ENCODE measurements around the gene BTBD7. TPM values are rescaled to one million over a fixed set of nuclear protein-coding genes. Genes with fewer than 3 reads are reported as not detected.

Gene BTBD7
- total and polyA plus RNA-seq, 9 of the 15 experiments (the other 6 are each of a cell fraction or from before 2014, with no cell fraction given): 2.5 to 12.9 (median 6.2) TPM

- no peak overlapping the region for H2AFZ ChIP-seq (ENCODE audit: low read depth, low read length)
- ChIA-PET CTCF (ENCODE audit: low intra/inter-chr PET ratio) (no interaction called here), POLR2A (no interaction called here)
- H3K9me3 ChIP-seq (replicated peaks; ENCODE audit: control insufficient read depth, insufficient read depth, low read depth, low read length): no peaks in the 10 kb centered on the region
- no peak for ATAC-seq
- peaks cover 28% of the 10 kb centered on the region for H4K20me1 ChIP-seq (replicated peaks; ENCODE audit: control insufficient read depth, insufficient read depth, low read length)
- FAIRE-seq: no peak
- no peaks in the 10 kb centered on the region; the same call in 2 of the 3 replicates for H3K79me2 ChIP-seq (ENCODE audit: control insufficient read depth, insufficient read depth, low read length)
- H3K36me3 ChIP-seq (ENCODE audit: control insufficient read depth, insufficient read depth, low read length): peaks cover 4% of the 10 kb centered on the region; the same call in 2 of the 3 replicates
- no peak overlapping the region for H3K4me2 ChIP-seq (ENCODE audit: insufficient read depth, low read length)
- peaks cover 3 to 23% of the 10 kb centered on the region in 2 experiments; a peak in 4 of 5 replicates for H3K4me1 ChIP-seq (replicated peaks in 1 of 2; ENCODE audit: control insufficient read depth in 2 of 2, insufficient read depth in 2 of 2, low read length in 2 of 2)
- intact Hi-C loops (cut with micrococcal nuclease): loop anchor here (5.0 kb wide), 1 partner anchor 64 kb away; the partner anchor contains the start of gene BTBD7
- no peak overlapping the region for H3K9ac ChIP-seq (ENCODE audit: insufficient read depth in 1 of 2, low read depth in 2 of 2, low read length in 2 of 2)
- H3K4me3 ChIP-seq: no peak overlapping the region
- no peak for DNase-seq (ENCODE audit: extremely low read depth in 1 of 4, low spot score in 3 of 4)
- no peak overlapping the region for H3K27ac ChIP-seq (ENCODE audit: extremely low read depth, low read depth, low read length)
- TF ChIP-seq MIER1 (IDR thresholded peaks at IDR 0.05; ENCODE audit: low read depth) (no peak), ADNP (tag; IDR thresholded peaks at IDR 0.05) (peak; percentile 55), RBM25 (IDR thresholded peaks at IDR 0.05; ENCODE audit: low read depth, low read length, severe bottlenecking) (peak; percentile 87)
- no CpG with 5 or more reads among the region's 1 CpG for WGBS (ENCODE audit: insufficient coverage, low coverage, missing lambda C conversion rate)
- BruUV-seq (replicated peaks): no TSS peak
- H3K27me3 ChIP-seq (ENCODE audit: control insufficient read depth in 2 of 2, insufficient read depth in 2 of 2, low read length in 2 of 2): no peaks in the 10 kb centered on the region
- in situ Hi-C loops (cut with MboI): no loop called here
- no peaks in the 10 kb centered on the region for H3K9me1 ChIP-seq (ENCODE audit: control insufficient read depth, insufficient read depth, low read length)
Observed at GRCh38 chr14:93268406-93268805, 64.4 kb downstream of the BTBD7 start.

GRCh38 chr14:93267149-93267711 is 65.6 kb downstream of the BTBD7 start:
- FAIRE-seq (no peak), DNase-seq (ENCODE audit: extremely low read depth in 1 of 4, low spot score in 3 of 4) (no peak), ATAC-seq (no peak)
- Histone ChIP-seq H2AFZ (ENCODE audit: low read depth, low read length) (no peak overlapping the region), H3K4me2 (ENCODE audit: insufficient read depth, low read length) (no peak overlapping the region), H3K36me3 (ENCODE audit: control insufficient read depth, insufficient read depth, low read length) (peaks cover 15% of the 10 kb centered on the region; the same call in 2 of the 3 replicates), H3K79me2 (ENCODE audit: control insufficient read depth, insufficient read depth, low read length) (no peaks in the 10 kb centered on the region; the same call in 2 of the 3 replicates), H3K27ac (ENCODE audit: extremely low read depth, low read depth, low read length) (no peak overlapping the region), H3K9ac (ENCODE audit: insufficient read depth in 1 of 2, low read depth in 2 of 2, low read length in 2 of 2) (no peak overlapping the region), H3K27me3 (ENCODE audit: control insufficient read depth in 2 of 2, insufficient read depth in 2 of 2, low read length in 2 of 2) (no peaks in the 10 kb centered on the region), H4K20me1 (replicated peaks; ENCODE audit: control insufficient read depth, insufficient read depth, low read length) (peaks cover 24% of the 10 kb centered on the region), H3K9me3 (replicated peaks; ENCODE audit: control insufficient read depth, insufficient read depth, low read depth, low read length) (no peaks in the 10 kb centered on the region), H3K9me1 (ENCODE audit: control insufficient read depth, insufficient read depth, low read length) (no peaks in the 10 kb centered on the region), H3K4me3 (no peak overlapping the region), H3K4me1 (replicated peaks in 1 of 2; ENCODE audit: control insufficient read depth in 2 of 2, insufficient read depth in 2 of 2, low read length in 2 of 2) (peaks cover 3 to 18% of the 10 kb centered on the region in 2 experiments; a peak in 4 of 5 replicates)
- in situ Hi-C loops (cut with MboI): no loop called here
- no TSS peak for BruUV-seq (replicated peaks)
- intact Hi-C loops (cut with micrococcal nuclease): loop anchor here (5.0 kb wide), 1 partner anchor 65 kb away; the partner anchor contains the start of gene BTBD7
- POLR2A ChIA-PET: no interaction called here
- peak; percentile 65 to 81 for TF ChIP-seq KDM1A (IDR thresholded peaks at IDR 0.05)
- peak in 1 of 2 experiments; percentile 48; a peak in 1 of 4 replicates for TF ChIP-seq RCOR1 (IDR thresholded peaks at IDR 0.05; ENCODE audit: borderline replicate concordance in 1 of 2, low read depth in 2 of 2, low read length in 2 of 2)
- no peak for TF ChIP-seq ZNF174 (CRISPR knock-in tag; IDR thresholded peaks at IDR 0.05)
- CTCF ChIA-PET (ENCODE audit: low intra/inter-chr PET ratio): no interaction called here
- 54% methylated on average over 3 of the region's 3 CpGs for WGBS (ENCODE audit: insufficient coverage, low coverage, missing lambda C conversion rate)

Measured in K562 (cell line).